ENCODE data around the gene PLCXD1.
A peak's percentile ranks its signal among the peaks of the same experiment; 100 is the strongest.

Gene PLCXD1

DNA sequence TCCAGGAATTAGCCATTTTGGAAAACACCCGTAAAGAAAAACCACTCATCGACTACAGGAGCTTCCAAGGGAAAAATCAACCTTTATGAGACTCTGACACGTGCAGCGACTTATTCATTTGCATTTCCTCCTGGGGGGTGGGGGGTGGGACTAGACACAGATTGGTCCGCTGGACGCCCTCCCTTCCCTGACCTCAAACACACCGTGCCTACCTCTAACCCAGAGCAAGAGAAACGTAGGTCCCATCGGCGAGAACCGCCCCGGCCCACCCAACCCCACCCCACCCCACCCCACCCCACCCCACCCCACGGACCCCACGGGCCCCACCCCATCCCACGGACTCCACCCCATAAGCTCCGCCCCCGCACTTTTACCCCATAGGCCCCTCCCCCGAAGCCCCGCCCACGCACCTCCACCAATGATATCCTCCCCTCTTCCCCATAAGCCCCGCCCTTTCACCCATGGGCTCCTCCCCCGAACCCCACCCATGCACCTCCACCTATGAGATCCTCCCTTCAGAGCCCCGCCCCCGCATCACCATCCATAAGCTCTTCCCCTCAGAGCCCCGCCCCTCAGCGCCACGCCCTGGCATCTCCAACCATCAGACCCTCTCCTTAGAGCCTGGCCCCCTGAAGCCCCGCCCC is 36.4 kb downstream of the PLCXD1 start:
- Histone ChIP-seq H3K36me3 (ENCODE audit: insufficient read depth, low read length) (peaks cover 41% of the 10 kb centered on the region), H3K27ac (ENCODE audit: low read depth, low read length, poor library complexity, severe bottlenecking) (no peak overlapping the region), H3K27me3 (ENCODE audit: insufficient read depth, low read length) (no peaks in the 10 kb centered on the region), H3F3A (ENCODE audit: insufficient read depth, low read length) (no peaks in the 10 kb centered on the region), H3K9ac (ENCODE audit: low read length) (no peak overlapping the region), H3K9me2 (ENCODE audit: low read depth, low read length) (no peaks in the 10 kb centered on the region), H3K4me2 (ENCODE audit: low read length) (peak overlapping the region; percentile 21; the same call in 1 of the 2 replicates), H3K4me3 (ENCODE audit: low read depth, low read length, poor library complexity, severe bottlenecking) (peak overlapping the region; percentile 32), H3K9me3 (ENCODE audit: low read length) (no peaks in the 10 kb centered on the region), H2AFZ (ENCODE audit: low read length) (no peak overlapping the region), H3K4me1 (ENCODE audit: insufficient read depth, low read length, severe bottlenecking) (peaks cover 15% of the 10 kb centered on the region), H3K79me2 (ENCODE audit: insufficient read depth, low read length) (no peaks in the 10 kb centered on the region), H4K20me1 (ENCODE audit: insufficient read depth, low read length) (no peaks in the 10 kb centered on the region)
- no peak for TF ChIP-seq EZH2 (IDR thresholded peaks at IDR 0.05; ENCODE audit: borderline replicate concordance, low read length)
- TF ChIP-seq, protein P1, sequence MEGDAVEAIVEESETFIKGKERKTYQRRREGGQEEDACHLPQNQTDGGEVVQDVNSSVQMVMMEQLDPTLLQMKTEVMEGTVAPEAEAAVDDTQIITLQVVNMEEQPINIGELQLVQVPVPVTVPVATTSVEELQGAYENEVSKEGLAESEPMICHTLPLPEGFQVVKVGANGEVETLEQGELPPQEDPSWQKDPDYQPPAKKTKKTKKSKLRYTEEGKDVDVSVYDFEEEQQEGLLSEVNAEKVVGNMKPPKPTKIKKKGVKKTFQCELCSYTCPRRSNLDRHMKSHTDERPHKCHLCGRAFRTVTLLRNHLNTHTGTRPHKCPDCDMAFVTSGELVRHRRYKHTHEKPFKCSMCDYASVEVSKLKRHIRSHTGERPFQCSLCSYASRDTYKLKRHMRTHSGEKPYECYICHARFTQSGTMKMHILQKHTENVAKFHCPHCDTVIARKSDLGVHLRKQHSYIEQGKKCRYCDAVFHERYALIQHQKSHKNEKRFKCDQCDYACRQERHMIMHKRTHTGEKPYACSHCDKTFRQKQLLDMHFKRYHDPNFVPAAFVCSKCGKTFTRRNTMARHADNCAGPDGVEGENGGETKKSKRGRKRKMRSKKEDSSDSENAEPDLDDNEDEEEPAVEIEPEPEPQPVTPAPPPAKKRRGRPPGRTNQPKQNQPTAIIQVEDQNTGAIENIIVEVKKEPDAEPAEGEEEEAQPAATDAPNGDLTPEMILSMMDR (IDR thresholded peaks at IDR 0.05; ENCODE audit: low read length), result no peak

GRCh38 chrX:318068-318738 is 37.0 kb downstream of the PLCXD1 start:
- H3F3A ChIP-seq (ENCODE audit: insufficient read depth, low read length), result peaks cover 4% of the 10 kb centered on the region; the same call in 1 of the 2 replicates
- peak overlapping the region; percentile 96 for H3K4me3 ChIP-seq (ENCODE audit: low read depth, low read length, poor library complexity, severe bottlenecking)
- H3K9ac ChIP-seq (ENCODE audit: low read length), result peak overlapping the region; percentile 81
- H3K9me3 ChIP-seq (ENCODE audit: low read length), result no peaks in the 10 kb centered on the region
- peaks cover 15% of the 10 kb centered on the region for H3K4me1 ChIP-seq (ENCODE audit: insufficient read depth, low read length, severe bottlenecking)
- peak overlapping the region; percentile 56 for H3K4me2 ChIP-seq (ENCODE audit: low read length)
- H3K79me2 ChIP-seq (ENCODE audit: insufficient read depth, low read length), result no peaks in the 10 kb centered on the region
- no peak overlapping the region for H2AFZ ChIP-seq (ENCODE audit: low read length)
- H3K36me3 ChIP-seq (ENCODE audit: insufficient read depth, low read length), result peaks cover 35% of the 10 kb centered on the region
- no peak for TF ChIP-seq EZH2 (IDR thresholded peaks at IDR 0.05; ENCODE audit: borderline replicate concordance, low read length)
- TF ChIP-seq, protein P1 (IDR thresholded peaks at IDR 0.05; ENCODE audit: low read length), result no peak
- no peaks in the 10 kb centered on the region for H3K9me2 ChIP-seq (ENCODE audit: low read depth, low read length)
- no peaks in the 10 kb centered on the region for H3K27me3 ChIP-seq (ENCODE audit: insufficient read depth, low read length)
- H4K20me1 ChIP-seq (ENCODE audit: insufficient read depth, low read length), result no peaks in the 10 kb centered on the region
- H3K27ac ChIP-seq (ENCODE audit: low read depth, low read length, poor library complexity, severe bottlenecking), result peak overlapping the region; percentile 81

DNA sequence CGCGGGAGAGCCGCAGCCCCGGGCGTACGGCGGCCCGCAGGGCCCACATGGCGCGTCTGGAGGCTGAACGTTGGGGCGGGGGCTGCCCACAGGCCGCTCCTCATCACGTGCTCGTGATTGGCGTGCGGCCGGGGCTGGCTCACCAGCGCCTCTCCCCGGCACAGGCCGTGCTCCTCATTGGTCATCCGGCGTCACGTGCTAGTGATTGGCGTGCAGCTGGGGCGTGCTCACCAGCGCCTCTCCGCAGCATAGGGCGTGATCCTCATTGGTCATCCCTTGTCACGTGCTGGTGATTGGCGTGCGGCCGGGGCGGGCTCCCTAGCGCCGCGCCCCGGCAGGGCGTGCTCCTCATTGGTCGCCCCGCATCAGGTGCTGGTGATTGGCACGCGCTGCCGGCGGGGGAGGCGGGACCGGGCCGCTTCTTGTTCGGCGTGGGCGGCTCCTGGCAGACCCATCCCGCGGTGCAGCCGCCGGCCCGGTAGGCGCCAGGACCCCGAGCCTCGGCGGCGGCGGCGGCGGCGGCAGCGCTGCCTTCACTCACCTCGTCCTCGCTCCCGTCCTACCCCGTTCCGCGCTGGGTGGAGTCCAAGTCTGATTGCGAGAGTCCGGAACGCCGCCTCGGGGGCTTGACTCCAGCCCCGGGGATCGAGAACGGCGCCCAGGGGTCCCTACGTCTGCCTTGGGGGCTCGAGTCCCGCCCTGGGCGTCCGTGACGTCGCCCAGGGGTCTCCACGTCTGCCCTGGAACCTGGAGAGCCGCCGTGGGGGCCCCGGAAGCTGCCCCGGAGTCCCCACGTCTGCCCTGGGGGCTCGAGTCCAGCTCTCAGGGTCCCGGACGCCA is 37.8 kb downstream of the PLCXD1 start, which contains the start of gene GTPBP6:
GTPBP6 (minus strand) TSS at position 58 of the 840 bp plus-strand sequence; CDS start at position 49, 9 bp downstream.
- H3K9ac ChIP-seq (ENCODE audit: low read length), result peak within 1 kb of the TSS; percentile 98
- peaks cover 27% of the 10 kb centered on the region for H3K36me3 ChIP-seq (ENCODE audit: insufficient read depth, low read length)
- H3K4me1 ChIP-seq (ENCODE audit: insufficient read depth, low read length, severe bottlenecking), result peaks cover 15% of the 10 kb centered on the region
- no peaks in the 10 kb centered on the region for H3K9me3 ChIP-seq (ENCODE audit: low read length)
- no peaks in the 10 kb centered on the region for H4K20me1 ChIP-seq (ENCODE audit: insufficient read depth, low read length)
- TF ChIP-seq, protein P1 (IDR thresholded peaks at IDR 0.05; ENCODE audit: low read length), result no peak
- no peak for TF ChIP-seq EZH2 (IDR thresholded peaks at IDR 0.05; ENCODE audit: borderline replicate concordance, low read length)
- peak within 1 kb of the TSS; percentile 81 for H3K27ac ChIP-seq (ENCODE audit: low read depth, low read length, poor library complexity, severe bottlenecking)
- no peak within 1 kb of the TSS for H2AFZ ChIP-seq (ENCODE audit: low read length)
- H3K4me3 ChIP-seq (ENCODE audit: low read depth, low read length, poor library complexity, severe bottlenecking), result peak within 1 kb of the TSS; percentile 96
- H3K27me3 ChIP-seq (ENCODE audit: insufficient read depth, low read length), result no peaks in the 10 kb centered on the region
- H3K79me2 ChIP-seq (ENCODE audit: insufficient read depth, low read length), result no peaks in the 10 kb centered on the region
- no peaks in the 10 kb centered on the region for H3K9me2 ChIP-seq (ENCODE audit: low read depth, low read length)
- peak within 1 kb of the TSS; percentile 80 for H3K4me2 ChIP-seq (ENCODE audit: low read length)
- H3F3A ChIP-seq (ENCODE audit: insufficient read depth, low read length), result peaks cover 5% of the 10 kb centered on the region; the same call in 1 of the 2 replicates
